CD4-positive, CD25-positive, alpha-beta regulatory T cell (primary cell): ENCODE measurements around the gene FGFRL1. TPM values are rescaled to one million over a fixed set of nuclear protein-coding genes. Genes with fewer than 3 reads are reported as not detected.
"Not testable (repeated sequence)": the region's sequence is repeated elsewhere in the genome, so short reads cannot be mapped to it uniquely, and the experiment has no call there.

ENCODE experiments used
- ATAC-seq, 2 donors: fragments of 150-1000 bp; cut with Tn5 transposase; one replicate each; pipeline ENCODE4 v1.10.0; 2021; ENCODE audit warnings: low read depth in 2 of 2, moderate number of reproducible peaks in 2 of 2, moderate library complexity in 1 of 2
- DNase-seq, 3 donors: peaks; one replicate each; pipeline versions ENCODE4 v3.0.0 to v3.0.0-alpha.2; 2012 to 2022; ENCODE audit warnings: mixed read lengths in 1 of 3
- H3K27ac ChIP-seq: one replicate; pipeline ENCODE4 v1.7.0; 2013; ENCODE audit warnings: mild to moderate bottlenecking, low read length; ENCODE audit not compliant: insufficient read depth, poor library complexity, severe bottlenecking
- H3K27me3 ChIP-seq: one replicate; pipeline ENCODE4 v1.7.0; 2013; ENCODE audit warnings: low read length; ENCODE audit not compliant: control insufficient read depth, insufficient read depth
- H3K36me3 ChIP-seq: one replicate; pipeline ENCODE4 v1.7.0; 2013; ENCODE audit warnings: mild to moderate bottlenecking, low read length, moderate library complexity; ENCODE audit not compliant: control insufficient read depth, insufficient read depth
- H3K4me1 ChIP-seq: 2 replicates; pipeline ENCODE4 v1.7.0; 2013; ENCODE audit warnings: mild to moderate bottlenecking, low read length; ENCODE audit not compliant: insufficient read depth, control insufficient read depth, poor library complexity, severe bottlenecking
- H3K4me3 ChIP-seq: one replicate; pipeline ENCODE4 v1.7.0; 2013; ENCODE audit warnings: low read depth, mild to moderate bottlenecking, low read length, moderate library complexity
- H3K9me3 ChIP-seq, 2 experiments: 1 replicate in 1 of 2; 2 replicates in 1 of 2; pipeline ENCODE4 v1.7.0; 2013; ENCODE audit warnings: low read length in 2 of 2, mild to moderate bottlenecking in 1 of 2, moderate library complexity in 1 of 2; ENCODE audit not compliant: control insufficient read depth in 2 of 2
- H3K27ac Mint-ChIP-seq, 3 donors: one replicate each; pipeline ENCODE4 v1.8.0; 2020 to 2022; ENCODE audit warnings: mild to moderate bottlenecking in 3 of 3, mixed read lengths in 3 of 3, moderate library complexity in 2 of 3
- H3K27me3 Mint-ChIP-seq: one replicate; pipeline ENCODE4 v1.8.0; 2022; ENCODE audit warnings: mild to moderate bottlenecking, mixed read lengths
- H3K36me3 Mint-ChIP-seq: one replicate; pipeline ENCODE4 v1.8.0; 2020; ENCODE audit warnings: mixed read lengths
- H3K4me1 Mint-ChIP-seq, 4 donors: one replicate each; pipeline ENCODE4 v1.8.0; 2020 to 2022; ENCODE audit warnings: mixed read lengths in 4 of 4, mild to moderate bottlenecking in 1 of 4
- H3K4me3 Mint-ChIP-seq, 4 donors: one replicate each; pipeline ENCODE4 v1.8.0; 2020 to 2022; ENCODE audit warnings: mild to moderate bottlenecking in 4 of 4, mixed read lengths in 4 of 4, moderate library complexity in 3 of 4
- H3K9me3 Mint-ChIP-seq, 7 donors: one replicate each; pipeline ENCODE4 v1.8.0; 2020 to 2022; ENCODE audit warnings: mixed read lengths in 7 of 7, mild to moderate bottlenecking in 3 of 7, moderate library complexity in 2 of 7
- polyA plus RNA-seq, 4 donors: library from polyadenylated mRNA; unstranded; fragments of 300-500 nt; fragmentation: Illumina TruSeq; gene quantifications; one replicate each; pipeline ENCODE4 v1.2.3, GENCODE V29; 2021
- total RNA-seq: library from RNA; stranded (reverse); gene quantifications from one replicate; pipeline ENCODE4 v1.2.3, GENCODE V29; 2022

Gene FGFRL1
- total and polyA plus RNA-seq, 5 donors from 2014 or later = 0.27 to 14.3 (median 0.35) TPM

- Mint-ChIP-seq H3K4me3 (peak overlapping the region in 1 of 4 donors; percentile 77), H3K27ac (no peak overlapping the region)
- no peaks in the 10 kb centered on the region for H3K27me3 ChIP-seq
Observed at GRCh38 chr4:1051472-1051871, 40.0 kb downstream of the FGFRL1 start.

DNA sequence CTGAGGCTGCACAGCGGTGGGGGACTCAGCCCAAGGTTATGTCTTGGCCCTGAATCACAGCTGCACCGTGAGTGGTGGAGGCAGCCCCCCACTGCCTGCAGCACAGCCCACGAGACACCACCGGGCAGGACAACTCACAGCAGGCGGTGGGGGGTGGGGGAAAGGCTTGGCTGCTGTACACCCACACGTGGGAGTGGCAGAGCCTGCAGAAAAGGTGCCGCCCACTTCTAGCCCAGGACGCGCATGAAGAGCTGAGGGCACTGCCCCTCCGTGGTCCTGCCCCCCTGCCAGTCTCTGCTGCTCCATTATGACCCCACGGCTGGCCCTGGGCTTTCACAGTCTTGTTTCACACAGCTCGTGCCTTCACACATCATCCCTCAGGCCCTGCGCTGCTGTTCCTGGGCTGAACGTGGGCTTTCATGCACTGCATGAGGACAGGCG is 40.8 kb downstream of the FGFRL1 start:
- Mint-ChIP-seq H3K9me3 (peaks cover 0 to 3% (median 0%) of the 10 kb centered on the region in 7 donors), H3K36me3 (peaks cover 8% of the 10 kb centered on the region), H3K27me3 (peaks cover 22% of the 10 kb centered on the region), H3K4me1 (peaks cover 0 to 11% (median 8%) of the 10 kb centered on the region in 4 donors), H3K27ac (peak overlapping the region in 1 of 3 donors; percentile 39), H3K4me3 (peak overlapping the region in 1 of 4 donors; percentile 3)
- Histone ChIP-seq H3K36me3 (no peaks in the 10 kb centered on the region), H3K27me3 (no peaks in the 10 kb centered on the region), H3K4me3 (no peak overlapping the region), H3K9me3 (no peaks in the 10 kb centered on the region), H3K4me1 (peaks cover 13% of the 10 kb centered on the region), H3K27ac (no peak overlapping the region)
- DNase-seq (no peak), ATAC-seq (no peak)

More at GRCh38 chr4:1051472-1051871, 40.0 kb downstream of the FGFRL1 start:
- Histone ChIP-seq H3K9me3 (no peaks in the 10 kb centered on the region), H3K4me3 (no peak overlapping the region), H3K27ac (no peak overlapping the region), H3K36me3 (no peaks in the 10 kb centered on the region), H3K4me1 (peaks cover 10% of the 10 kb centered on the region)
- ATAC-seq = no peak
- no peak for DNase-seq
- H3K36me3 Mint-ChIP-seq = peaks cover 8% of the 10 kb centered on the region
- H3K4me1 Mint-ChIP-seq = peaks cover 0 to 14% (median 8%) of the 10 kb centered on the region in 4 donors
- peaks cover 29% of the 10 kb centered on the region for H3K27me3 Mint-ChIP-seq
- H3K9me3 Mint-ChIP-seq = peaks cover 0 to 3% (median 0%) of the 10 kb centered on the region in 7 donors

GRCh38 chr4:1053080-1053661 is 41.7 kb downstream of the FGFRL1 start:
- H3K9me3 ChIP-seq = no peaks in the 10 kb centered on the region
- Mint-ChIP-seq H3K36me3 (peaks cover 8% of the 10 kb centered on the region), H3K4me1 (peaks cover 0 to 11% (median 8%) of the 10 kb centered on the region in 4 donors), H3K27ac (no peak overlapping the region), H3K4me3 (peak overlapping the region in 2 of 4 donors; percentile 3 to 49), H3K27me3 (peaks cover 16% of the 10 kb centered on the region), H3K9me3 (peaks cover 0 to 3% (median 0%) of the 10 kb centered on the region in 7 donors)
- ATAC-seq = no peak
- no peak overlapping the region for H3K27ac ChIP-seq
- H3K4me1 ChIP-seq = peaks cover 13% of the 10 kb centered on the region
- no peaks in the 10 kb centered on the region for H3K36me3 ChIP-seq
- H3K27me3 ChIP-seq = no peaks in the 10 kb centered on the region
- DNase-seq = no peak
- H3K4me3 ChIP-seq = no peak overlapping the region

DNA sequence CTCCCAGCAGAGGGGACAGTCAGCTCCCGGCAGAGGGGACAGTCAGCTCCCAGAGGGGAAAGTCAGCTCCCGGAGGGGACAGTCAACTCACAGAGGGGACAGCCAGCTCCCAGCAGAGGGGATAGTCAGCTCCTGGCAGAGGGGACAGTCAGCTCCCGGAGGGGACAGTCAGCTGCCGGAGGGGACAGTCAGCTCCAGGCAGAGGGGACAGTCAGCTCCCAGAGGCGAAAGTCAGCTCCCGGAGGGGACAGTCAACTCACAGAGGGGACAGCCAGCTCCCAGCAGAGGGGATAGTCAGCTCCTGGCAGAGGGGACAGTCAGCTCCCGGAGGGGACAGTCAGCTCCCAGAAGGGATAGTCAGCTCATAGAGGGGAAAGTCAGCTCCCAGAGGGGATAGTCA is 42.5 kb downstream of the FGFRL1 start:
- not testable (repeated sequence) for H3K9me3 Mint-ChIP-seq, H3K36me3 Mint-ChIP-seq, ATAC-seq, H3K4me3 Mint-ChIP-seq, H3K27me3 ChIP-seq, H3K4me3 ChIP-seq, H3K36me3 ChIP-seq, H3K27ac ChIP-seq, H3K9me3 ChIP-seq, DNase-seq
- Mint-ChIP-seq H3K27me3 (peaks cover 10% of the 10 kb centered on the region), H3K27ac (peak overlapping the region in 1 of 3 donors; percentile 71), H3K4me1 (peaks cover 0 to 11% (median 8%) of the 10 kb centered on the region in 4 donors)
- H3K4me1 ChIP-seq = peaks cover 13% of the 10 kb centered on the region

GRCh38 chr4:1054696-1055242 is 43.3 kb downstream of the FGFRL1 start:
- not testable (repeated sequence) for H3K9me3 Mint-ChIP-seq, H3K36me3 ChIP-seq, H3K36me3 Mint-ChIP-seq, H3K27ac ChIP-seq, ATAC-seq, H3K9me3 ChIP-seq, H3K4me3 Mint-ChIP-seq, H3K27ac Mint-ChIP-seq, DNase-seq, H3K4me3 ChIP-seq, H3K27me3 ChIP-seq, H3K27me3 Mint-ChIP-seq
- peaks cover 0 to 11% (median 8%) of the 10 kb centered on the region in 4 donors for H3K4me1 Mint-ChIP-seq
- H3K4me1 ChIP-seq = peaks cover 13% of the 10 kb centered on the region

GRCh38 chr4:1055243-1055701 is 43.8 kb downstream of the FGFRL1 start:
- not testable (repeated sequence) for H3K36me3 ChIP-seq, H3K36me3 Mint-ChIP-seq, H3K9me3 ChIP-seq, H3K27me3 Mint-ChIP-seq, H3K27me3 ChIP-seq, DNase-seq, H3K9me3 Mint-ChIP-seq
- Mint-ChIP-seq H3K27ac (peak overlapping the region; percentile 93 to 97 (median 97)), H3K4me3 (peak overlapping the region; percentile 38 to 89 (median 84)), H3K4me1 (peaks cover 0 to 11% (median 8%) of the 10 kb centered on the region in 4 donors)
- Histone ChIP-seq H3K27ac (peak overlapping the region; percentile 76), H3K4me1 (peaks cover 13% of the 10 kb centered on the region), H3K4me3 (peak overlapping the region; percentile 72)
- peak; percentile 23 to 30 for ATAC-seq

GRCh38 chr4:1055721-1056590 is 44.5 kb downstream of the FGFRL1 start:
- ATAC-seq (peak; percentile 98 to 100), DNase-seq (peak; percentile 60 to 93 (median 90))
- peaks cover 0 to 11% (median 8%) of the 10 kb centered on the region in 4 donors for H3K4me1 Mint-ChIP-seq
- Histone ChIP-seq H3K27ac (peak overlapping the region; percentile 76), H3K4me3 (peak overlapping the region; percentile 72), H3K4me1 (peaks cover 13% of the 10 kb centered on the region), H3K36me3 (no peaks in the 10 kb centered on the region), H3K9me3 (no peaks in the 10 kb centered on the region), H3K27me3 (no peaks in the 10 kb centered on the region)
- peaks cover 8% of the 10 kb centered on the region for H3K36me3 Mint-ChIP-seq
- H3K9me3 Mint-ChIP-seq = peaks cover 0 to 3% (median 0%) of the 10 kb centered on the region in 7 donors
- peak overlapping the region; percentile 38 to 89 (median 84) for H3K4me3 Mint-ChIP-seq
- H3K27me3 Mint-ChIP-seq = peaks cover 11% of the 10 kb centered on the region
- peak overlapping the region; percentile 93 to 97 (median 97) for H3K27ac Mint-ChIP-seq
